HEK293 (cell line): ENCODE measurements around the gene NCKAP5L.

Experiments used
- EGR2 ChIP-seq: fragments of 450-650 bp; formaldehyde crosslinking; IDR thresholded peaks from 2 replicates; pipeline ENCODE4 v1.5.1; 2016; ENCODE audit warnings: low read depth, missing biosample characterization, missing genetic modification characterization
- GLI2 ChIP-seq: fragments of 450-650 bp; formaldehyde crosslinking; IDR thresholded peaks from 2 replicates; pipeline ENCODE4; 2017; ENCODE audit warnings: missing biosample characterization, missing genetic modification characterization, low read depth, borderline replicate concordance
- GLI4 ChIP-seq: fragments of 450-650 bp; formaldehyde crosslinking; IDR thresholded peaks from 2 replicates; pipeline ENCODE4 v1.5.1; 2016; ENCODE audit warnings: missing biosample characterization, missing genetic modification characterization
- GLIS1 ChIP-seq: fragments of 450-650 bp; formaldehyde crosslinking; IDR thresholded peaks from 2 replicates; pipeline ENCODE4 v1.5.1; 2016; ENCODE audit warnings: missing biosample characterization, missing genetic modification characterization
- INSM2 ChIP-seq: fragments of 450-650 bp; formaldehyde crosslinking; IDR thresholded peaks from 2 replicates; pipeline ENCODE4 v1.5.1; 2016; ENCODE audit warnings: missing biosample characterization, missing genetic modification characterization
- KLF9 ChIP-seq: fragments of 450-650 bp; formaldehyde crosslinking; IDR thresholded peaks from 2 replicates; pipeline ENCODE4 v1.5.1; 2016; ENCODE audit warnings: missing biosample characterization, missing genetic modification characterization, low read depth
- PRDM2 ChIP-seq: fragments of 450-650 bp; formaldehyde crosslinking; IDR thresholded peaks from 2 replicates; pipeline ENCODE4 v1.5.1; 2016; ENCODE audit warnings: missing biosample characterization, missing genetic modification characterization, borderline replicate concordance
- RBAK ChIP-seq: fragments of 450-650 bp; formaldehyde crosslinking; IDR thresholded peaks from 2 replicates; pipeline ENCODE4 v1.5.1; 2016; ENCODE audit warnings: missing biosample characterization, missing genetic modification characterization
- REPIN1 ChIP-seq: fragments of 450-650 bp; formaldehyde crosslinking; IDR thresholded peaks from 2 replicates; pipeline ENCODE4 v1.5.1; 2017; ENCODE audit warnings: missing biosample characterization, missing genetic modification characterization, low read depth
- SETDB1 ChIP-seq: IDR thresholded peaks from one replicate; pipeline ENCODE4 v1.6.1; 2017; ENCODE audit warnings: mild to moderate bottlenecking, low read length, moderate library complexity, mixed read lengths; ENCODE audit not compliant: insufficient read length
- ZFHX2 ChIP-seq: fragments of 450-650 bp; formaldehyde crosslinking; conservative IDR thresholded peaks from 2 replicates; pipeline ENCODE4 v1.5.1; 2016; ENCODE audit warnings: missing biosample characterization, missing genetic modification characterization
- ZFP37 ChIP-seq: fragments of 450-650 bp; formaldehyde crosslinking; IDR thresholded peaks from 2 replicates; pipeline ENCODE4 v1.5.1; 2016; ENCODE audit warnings: missing biosample characterization, missing genetic modification characterization
- ZIC2 ChIP-seq: fragments of 450-650 bp; formaldehyde crosslinking; IDR thresholded peaks from 2 replicates; pipeline ENCODE4 v1.5.1; 2016; ENCODE audit warnings: missing biosample characterization, missing genetic modification characterization
- ZNF138 ChIP-seq: fragments of 450-650 bp; formaldehyde crosslinking; IDR thresholded peaks from 2 replicates; pipeline ENCODE4 v1.5.1; 2016; ENCODE audit warnings: missing biosample characterization, missing genetic modification characterization, borderline replicate concordance
- ZNF292 ChIP-seq: fragments of 450-650 bp; formaldehyde crosslinking; IDR thresholded peaks from 2 replicates; pipeline ENCODE4 v1.5.1; 2016; ENCODE audit warnings: low read depth, missing biosample characterization, missing genetic modification characterization, borderline replicate concordance
- ZNF366 ChIP-seq: fragments of 450-650 bp; formaldehyde crosslinking; conservative IDR thresholded peaks from 2 replicates; pipeline ENCODE4 v1.5.1; 2016; ENCODE audit warnings: missing biosample characterization, missing genetic modification characterization
- ZNF518A ChIP-seq: fragments of 450-650 bp; formaldehyde crosslinking; conservative IDR thresholded peaks from 2 replicates; pipeline ENCODE4 v1.5.1; 2016; ENCODE audit warnings: low read depth, missing biosample characterization, missing genetic modification characterization
- ZNF521 ChIP-seq: fragments of 450-650 bp; formaldehyde crosslinking; IDR thresholded peaks from 2 replicates; pipeline ENCODE4 v1.5.1; 2017; ENCODE audit warnings: missing biosample characterization, mild to moderate bottlenecking, missing genetic modification characterization
- ZNF558 ChIP-seq: fragments of 450-650 bp; formaldehyde crosslinking; IDR thresholded peaks from 2 replicates; pipeline ENCODE4 v1.5.1; 2016; ENCODE audit warnings: missing biosample characterization, missing genetic modification characterization
- ZNF561 ChIP-seq: fragments of 450-650 bp; IDR thresholded peaks from 2 replicates; pipeline ENCODE4 v1.5.1; 2018; ENCODE audit warnings: missing biosample characterization, missing genetic modification characterization, borderline replicate concordance
- ZNF843 ChIP-seq: fragments of 450-650 bp; formaldehyde crosslinking; IDR thresholded peaks from 2 replicates; pipeline ENCODE4 v1.5.1; 2016; ENCODE audit warnings: missing biosample characterization, missing genetic modification characterization
- ZSCAN23 ChIP-seq: fragments of 450-650 bp; formaldehyde crosslinking; IDR thresholded peaks from 2 replicates; pipeline ENCODE4 v1.5.1; 2016; ENCODE audit warnings: missing biosample characterization, missing genetic modification characterization
- ZXDB ChIP-seq: fragments of 450-650 bp; formaldehyde crosslinking; IDR thresholded peaks from 2 replicates; pipeline ENCODE4 v1.5.1; 2016; ENCODE audit warnings: missing biosample characterization, missing genetic modification characterization
- TF ChIP-seq, protein P1 (sequence below): fragments of 450-650 bp; formaldehyde crosslinking; IDR thresholded peaks from 2 replicates; pipeline ENCODE4 v1.5.1; 2016; ENCODE audit warnings: missing biosample characterization, missing genetic modification characterization

Gene NCKAP5L

GRCh38 chr12:49741882-49742620 is 86.2 kb downstream of the NCKAP5L start (continued):
- TF ChIP-seq, protein P1, sequence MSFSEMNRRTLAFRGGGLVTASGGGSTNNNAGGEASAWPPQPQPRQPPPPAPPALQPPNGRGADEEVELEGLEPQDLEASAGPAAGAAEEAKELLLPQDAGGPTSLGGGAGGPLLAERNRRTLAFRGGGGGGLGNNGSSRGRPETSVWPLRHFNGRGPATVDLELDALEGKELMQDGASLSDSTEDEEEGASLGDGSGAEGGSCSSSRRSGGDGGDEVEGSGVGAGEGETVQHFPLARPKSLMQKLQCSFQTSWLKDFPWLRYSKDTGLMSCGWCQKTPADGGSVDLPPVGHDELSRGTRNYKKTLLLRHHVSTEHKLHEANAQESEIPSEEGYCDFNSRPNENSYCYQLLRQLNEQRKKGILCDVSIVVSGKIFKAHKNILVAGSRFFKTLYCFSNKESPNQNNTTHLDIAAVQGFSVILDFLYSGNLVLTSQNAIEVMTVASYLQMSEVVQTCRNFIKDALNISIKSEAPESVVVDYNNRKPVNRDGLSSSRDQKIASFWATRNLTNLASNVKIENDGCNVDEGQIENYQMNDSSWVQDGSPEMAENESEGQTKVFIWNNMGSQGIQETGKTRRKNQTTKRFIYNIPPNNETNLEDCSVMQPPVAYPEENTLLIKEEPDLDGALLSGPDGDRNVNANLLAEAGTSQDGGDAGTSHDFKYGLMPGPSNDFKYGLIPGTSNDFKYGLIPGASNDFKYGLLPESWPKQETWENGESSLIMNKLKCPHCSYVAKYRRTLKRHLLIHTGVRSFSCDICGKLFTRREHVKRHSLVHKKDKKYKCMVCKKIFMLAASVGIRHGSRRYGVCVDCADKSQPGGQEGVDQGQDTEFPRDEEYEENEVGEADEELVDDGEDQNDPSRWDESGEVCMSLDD (tag by site-specific recombination) = peak; percentile 66
- TF ChIP-seq ZFP37 (no peak), ZNF558 (tag by site-specific recombination) (peak; percentile 23; the same call in 1 of the 2 replicates), KLF9 (tag by site-specific recombination) (0 out of 2 replicates have a peak, but pooled peaks have one; percentile 34), ZNF518A (tag by site-specific recombination) (no peak), ZNF366 (tag by site-specific recombination) (peak; percentile 72), INSM2 (tag by site-specific recombination) (0 out of 2 replicates have a peak, but pooled peaks have one; percentile 5), PRDM2 (tag by site-specific recombination) (0 out of 2 replicates have a peak, but pooled peaks have one; percentile 24), ZNF561 (tag by site-specific recombination) (peak; percentile 62; the same call in 1 of the 2 replicates), ZNF292 (tag by site-specific recombination) (no peak), SETDB1 (no peak), ZIC2 (tag by site-specific recombination) (peak; percentile 16; the same call in 1 of the 2 replicates), EGR2 (tag by site-specific recombination) (peak; percentile 95), ZNF138 (tag by site-specific recombination) (no peak), ZSCAN23 (tag by site-specific recombination) (no peak; the same call in 1 of the 2 replicates), GLIS1 (peak; percentile 79; the same call in 1 of the 2 replicates), ZXDB (tag by site-specific recombination) (peak; percentile 15; the same call in 1 of the 2 replicates), RBAK (tag by site-specific recombination) (no peak), GLI4 (tag by site-specific recombination) (peak; percentile 38; the same call in 1 of the 2 replicates), REPIN1 (0 out of 2 replicates have a peak, but pooled peaks have one; percentile 7), ZNF843 (peak; percentile 34; the same call in 1 of the 2 replicates), ZFHX2 (peak; percentile 80), GLI2 (tag by site-specific recombination) (no peak), ZNF521 (tag by site-specific recombination) (no peak)
